ENCODE data around the gene PBX3. TPM values are rescaled to one million over a fixed set of nuclear protein-coding genes. Genes with fewer than 3 reads are reported as not detected.

Gene PBX3
- total RNA-seq, 1 donor from 2014 or later, result 37.7 TPM

DNA sequence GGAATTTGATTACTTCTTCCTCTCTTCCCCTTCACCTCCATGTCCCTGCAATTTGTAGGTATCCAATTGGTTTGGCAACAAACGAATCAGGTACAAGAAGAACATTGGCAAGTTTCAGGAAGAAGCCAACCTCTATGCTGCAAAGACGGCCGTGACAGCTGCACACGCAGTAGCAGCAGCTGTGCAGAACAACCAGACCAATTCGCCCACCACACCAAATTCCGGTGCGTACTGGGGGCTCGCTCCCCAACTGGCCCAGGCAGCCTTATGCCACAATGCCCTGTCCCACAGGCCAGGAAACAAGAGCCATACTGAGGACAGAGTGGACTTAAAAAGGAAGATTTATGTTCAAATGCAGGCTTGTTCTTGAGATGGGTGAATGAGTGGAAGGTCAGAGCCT lies 213.5 kb downstream of the PBX3 start:
- H3K27ac Mint-ChIP-seq, result no peak overlapping the region
- no peaks in the 10 kb centered on the region for H3K4me1 Mint-ChIP-seq (ENCODE audit: low read depth)
- H3K4me3 Mint-ChIP-seq (ENCODE audit: low read depth), result no peak overlapping the region
- H3K36me3 Mint-ChIP-seq (ENCODE audit: insufficient read depth), result no peaks in the 10 kb centered on the region
- H3K9me3 Mint-ChIP-seq (ENCODE audit: low read depth), result no peaks in the 10 kb centered on the region
- H3K27me3 Mint-ChIP-seq, result no peaks in the 10 kb centered on the region
- TF ChIP-seq, protein P1, sequence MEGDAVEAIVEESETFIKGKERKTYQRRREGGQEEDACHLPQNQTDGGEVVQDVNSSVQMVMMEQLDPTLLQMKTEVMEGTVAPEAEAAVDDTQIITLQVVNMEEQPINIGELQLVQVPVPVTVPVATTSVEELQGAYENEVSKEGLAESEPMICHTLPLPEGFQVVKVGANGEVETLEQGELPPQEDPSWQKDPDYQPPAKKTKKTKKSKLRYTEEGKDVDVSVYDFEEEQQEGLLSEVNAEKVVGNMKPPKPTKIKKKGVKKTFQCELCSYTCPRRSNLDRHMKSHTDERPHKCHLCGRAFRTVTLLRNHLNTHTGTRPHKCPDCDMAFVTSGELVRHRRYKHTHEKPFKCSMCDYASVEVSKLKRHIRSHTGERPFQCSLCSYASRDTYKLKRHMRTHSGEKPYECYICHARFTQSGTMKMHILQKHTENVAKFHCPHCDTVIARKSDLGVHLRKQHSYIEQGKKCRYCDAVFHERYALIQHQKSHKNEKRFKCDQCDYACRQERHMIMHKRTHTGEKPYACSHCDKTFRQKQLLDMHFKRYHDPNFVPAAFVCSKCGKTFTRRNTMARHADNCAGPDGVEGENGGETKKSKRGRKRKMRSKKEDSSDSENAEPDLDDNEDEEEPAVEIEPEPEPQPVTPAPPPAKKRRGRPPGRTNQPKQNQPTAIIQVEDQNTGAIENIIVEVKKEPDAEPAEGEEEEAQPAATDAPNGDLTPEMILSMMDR (IDR thresholded peaks at IDR 0.05; ENCODE audit: unreplicated experiment), result no peak
- DNase-seq (ENCODE audit: low spot score, unreplicated experiment), result no peak

DNA sequence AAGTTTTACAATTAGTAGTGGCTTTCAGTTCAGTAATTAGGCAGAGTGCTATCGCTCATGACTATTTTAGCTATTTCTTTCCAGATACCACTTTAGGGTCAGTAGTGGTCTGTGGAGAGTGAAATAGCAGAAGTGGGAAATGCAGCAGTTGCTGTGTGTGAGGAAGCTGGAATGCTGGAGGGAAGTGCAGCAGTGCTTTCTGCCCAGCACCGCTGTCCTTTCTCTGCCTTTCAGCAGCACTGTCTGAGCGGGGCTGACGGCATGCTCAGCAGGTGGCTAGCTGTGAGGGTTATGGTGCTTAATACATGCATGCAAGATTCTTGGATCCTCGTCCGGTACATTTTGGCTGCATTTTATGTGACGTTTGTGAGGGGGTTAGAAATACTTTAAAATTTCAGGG lies 213.9 kb downstream of the PBX3 start:
- no peak overlapping the region for H3K4me3 Mint-ChIP-seq (ENCODE audit: low read depth)
- H3K9me3 Mint-ChIP-seq (ENCODE audit: low read depth), result no peaks in the 10 kb centered on the region
- H3K27me3 Mint-ChIP-seq, result no peaks in the 10 kb centered on the region
- no peak for DNase-seq (ENCODE audit: low spot score, unreplicated experiment)
- H3K4me1 Mint-ChIP-seq (ENCODE audit: low read depth), result no peaks in the 10 kb centered on the region
- TF ChIP-seq, protein P1 (IDR thresholded peaks at IDR 0.05; ENCODE audit: unreplicated experiment), result no peak
- H3K27ac Mint-ChIP-seq, result no peak overlapping the region
- H3K36me3 Mint-ChIP-seq (ENCODE audit: insufficient read depth), result no peaks in the 10 kb centered on the region

DNA sequence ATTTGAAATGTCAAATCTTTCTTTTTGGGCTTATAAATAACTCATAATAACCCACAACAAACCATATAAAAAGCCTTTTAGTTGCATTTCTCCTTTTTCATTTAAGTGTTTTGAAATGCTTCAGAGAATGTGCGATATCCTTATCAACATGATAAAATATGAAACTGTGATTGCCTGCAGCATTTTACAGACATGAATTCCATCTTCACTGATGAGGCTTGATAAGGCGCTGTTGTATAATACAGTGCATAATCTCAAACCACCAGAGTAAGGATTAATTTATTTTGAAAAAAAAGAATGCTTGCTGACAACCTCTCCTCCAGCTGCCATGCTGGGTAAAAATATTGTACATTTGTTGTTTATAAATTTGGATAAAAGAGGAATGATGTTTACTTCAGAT lies 216.8 kb downstream of the PBX3 start:
- peaks cover 8% of the 10 kb centered on the region for H3K36me3 Mint-ChIP-seq (ENCODE audit: insufficient read depth)
- H3K4me3 Mint-ChIP-seq (ENCODE audit: low read depth), result no peak overlapping the region
- no peaks in the 10 kb centered on the region for H3K27me3 Mint-ChIP-seq
- no peaks in the 10 kb centered on the region for H3K4me1 Mint-ChIP-seq (ENCODE audit: low read depth)
- TF ChIP-seq, protein P1 (IDR thresholded peaks at IDR 0.05; ENCODE audit: unreplicated experiment), result no peak
- no peak overlapping the region for H3K27ac Mint-ChIP-seq
- DNase-seq (ENCODE audit: low spot score, unreplicated experiment), result no peak
- H3K9me3 Mint-ChIP-seq (ENCODE audit: low read depth), result no peaks in the 10 kb centered on the region

DNA sequence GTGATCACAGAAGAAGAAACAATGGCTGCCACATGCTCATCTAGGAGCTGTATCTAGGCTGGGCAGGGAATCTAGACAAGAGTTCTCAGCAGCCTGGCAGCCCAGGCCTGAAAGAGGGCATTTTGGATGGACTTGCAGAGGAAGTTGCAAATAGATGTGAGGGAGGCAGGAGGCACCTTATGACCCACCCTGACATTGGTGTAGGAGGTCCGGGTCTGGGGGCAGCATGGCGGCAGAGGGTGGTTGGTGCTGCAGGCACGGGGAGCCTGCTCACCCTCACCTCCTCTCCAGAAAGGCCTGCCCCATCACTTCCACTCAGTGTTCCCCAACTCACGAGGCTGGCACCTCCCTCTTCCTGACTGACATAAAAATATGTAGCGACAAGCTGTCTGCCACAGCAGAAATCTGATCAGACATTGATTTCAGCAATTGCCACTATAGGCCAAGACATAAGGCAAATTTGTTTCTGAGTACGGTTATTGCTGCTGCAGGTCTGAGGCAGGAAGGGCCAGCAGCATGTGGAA lies 217.6 kb downstream of the PBX3 start:
- TF ChIP-seq, protein P1 (IDR thresholded peaks at IDR 0.05; ENCODE audit: unreplicated experiment), result no peak
- no peaks in the 10 kb centered on the region for H3K9me3 Mint-ChIP-seq (ENCODE audit: low read depth)
- H3K36me3 Mint-ChIP-seq (ENCODE audit: insufficient read depth), result peaks cover 8% of the 10 kb centered on the region
- no peak overlapping the region for H3K27ac Mint-ChIP-seq
- DNase-seq (ENCODE audit: low spot score, unreplicated experiment), result no peak
- H3K27me3 Mint-ChIP-seq, result no peaks in the 10 kb centered on the region
- H3K4me1 Mint-ChIP-seq (ENCODE audit: low read depth), result no peaks in the 10 kb centered on the region
- no peak overlapping the region for H3K4me3 Mint-ChIP-seq (ENCODE audit: low read depth)

DNA sequence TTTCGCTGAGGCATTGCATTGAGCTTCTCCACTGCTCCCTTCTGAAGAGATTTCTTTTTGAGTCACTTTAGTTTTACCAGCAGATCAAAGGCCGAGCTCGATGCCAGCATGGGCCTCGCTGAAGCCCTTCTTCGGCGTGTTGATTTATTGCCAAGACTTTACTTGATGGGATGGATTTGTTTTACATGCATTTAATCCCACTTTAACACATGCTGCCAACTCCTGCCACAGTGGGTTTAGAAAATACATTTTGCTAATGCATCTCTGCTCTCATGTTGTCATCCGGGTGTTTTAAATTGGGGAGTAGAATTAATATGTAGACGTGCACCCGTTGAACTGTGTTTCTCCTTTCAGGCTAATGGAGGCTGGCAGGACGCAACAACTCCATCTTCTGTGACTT lies 218.3 kb downstream of the PBX3 start:
- H3K4me3 Mint-ChIP-seq (ENCODE audit: low read depth), result no peak overlapping the region
- TF ChIP-seq, protein P1 (IDR thresholded peaks at IDR 0.05; ENCODE audit: unreplicated experiment), result no peak
- no peaks in the 10 kb centered on the region for H3K9me3 Mint-ChIP-seq (ENCODE audit: low read depth)
- no peaks in the 10 kb centered on the region for H3K4me1 Mint-ChIP-seq (ENCODE audit: low read depth)
- no peaks in the 10 kb centered on the region for H3K27me3 Mint-ChIP-seq
- no peak overlapping the region for H3K27ac Mint-ChIP-seq
- H3K36me3 Mint-ChIP-seq (ENCODE audit: insufficient read depth), result peaks cover 8% of the 10 kb centered on the region
- DNase-seq (ENCODE audit: low spot score, unreplicated experiment), result no peak

Measured in progenitor cell of endocrine pancreas (in vitro differentiated cells).